Trophoblast cell (in vitro differentiated cells and primary cell): Measurements from ENCODE around the gene TROAP.

Experiments
- DNase-seq, 2 donors: peaks; one replicate each; pipeline ENCODE4 v3.0.0-alpha.2; 2016
- H2AFZ ChIP-seq: 2 replicates; pipeline ENCODE4 v1.6.1; 2013; ENCODE audit warnings: low read length, moderate library complexity, mild to moderate bottlenecking; ENCODE audit not compliant: insufficient read depth, poor library complexity
- H2AK5ac ChIP-seq: 2 replicates; pipeline ENCODE4 v1.6.1; 2013; ENCODE audit warnings: mild to moderate bottlenecking, low read length
- H2BK120ac ChIP-seq: 2 replicates; pipeline ENCODE4 v1.6.1; 2013; ENCODE audit warnings: low read length, mild to moderate bottlenecking, moderate library complexity; ENCODE audit not compliant: insufficient read depth, poor library complexity
- H2BK12ac ChIP-seq: 2 replicates; pipeline ENCODE4 v1.6.1; 2013; ENCODE audit warnings: mild to moderate bottlenecking, low read length, moderate library complexity
- H2BK5ac ChIP-seq: 2 replicates; pipeline ENCODE4 v1.6.1; 2013; ENCODE audit warnings: low read length, low read depth, moderate library complexity, mild to moderate bottlenecking; ENCODE audit not compliant: poor library complexity
- H3K14ac ChIP-seq: 2 replicates; pipeline ENCODE4 v1.6.1; 2013; ENCODE audit warnings: mild to moderate bottlenecking, low read length
- H3K18ac ChIP-seq: 2 replicates; pipeline ENCODE4 v1.6.1; 2013; ENCODE audit warnings: mild to moderate bottlenecking, low read length
- H3K23ac ChIP-seq: 2 replicates; pipeline ENCODE4 v1.6.1; 2013; ENCODE audit warnings: low read length
- H3K27ac ChIP-seq: 2 replicates; pipeline ENCODE4 v1.5.1; 2013; ENCODE audit warnings: low read depth, mild to moderate bottlenecking, inconsistent platforms, low read length, moderate library complexity
- H3K27me3 ChIP-seq: 2 replicates; pipeline ENCODE4 v1.6.1; 2013; ENCODE audit warnings: inconsistent platforms, mild to moderate bottlenecking, low read length, moderate library complexity; ENCODE audit not compliant: insufficient read depth
- H3K36me3 ChIP-seq, 2 experiments: 1 replicate in 1 of 2; 2 replicates in 1 of 2; pipeline ENCODE4 v1.6.1; 2013; ENCODE audit warnings: low read length in 2 of 2, mild to moderate bottlenecking in 2 of 2, moderate library complexity in 1 of 2; ENCODE audit not compliant: insufficient read depth in 2 of 2, control insufficient read depth in 1 of 2
- H3K4ac ChIP-seq: 2 replicates; pipeline ENCODE4 v1.6.1; 2013; ENCODE audit warnings: low read depth, mild to moderate bottlenecking, low read length, moderate library complexity
- H3K4me1 ChIP-seq, 2 experiments: 1 replicate in 1 of 2; 2 replicates in 1 of 2; pipeline ENCODE4 v1.6.1; 2013; ENCODE audit warnings: low read length in 2 of 2, mild to moderate bottlenecking in 2 of 2, moderate library complexity in 1 of 2; ENCODE audit not compliant: insufficient read depth in 2 of 2, control insufficient read depth in 1 of 2
- H3K4me2 ChIP-seq: 2 replicates; pipeline ENCODE4 v1.6.1; 2013; ENCODE audit warnings: inconsistent platforms, mild to moderate bottlenecking, low read length, moderate library complexity
- H3K4me3 ChIP-seq: 2 replicates; pipeline ENCODE4 v1.5.1; 2013; ENCODE audit warnings: mild to moderate bottlenecking, low read depth, low read length, inconsistent platforms
- H3K79me1 ChIP-seq: one replicate; pipeline ENCODE4 v1.6.1; 2013; ENCODE audit warnings: low read length
- H3K79me2 ChIP-seq: 2 replicates; pipeline ENCODE4 v1.6.1; 2013; ENCODE audit warnings: low read length, mild to moderate bottlenecking; ENCODE audit not compliant: control insufficient read depth, insufficient read depth, poor library complexity
- H3K9ac ChIP-seq: 2 replicates; pipeline ENCODE4 v1.6.1; 2013; ENCODE audit warnings: mild to moderate bottlenecking, low read length
- H3K9me3 ChIP-seq: 2 replicates; pipeline ENCODE4 v1.6.1; 2013; ENCODE audit warnings: low read depth, mild to moderate bottlenecking, control low read depth, inconsistent platforms, low read length; ENCODE audit not compliant: insufficient read depth
- H4K12ac ChIP-seq: 2 replicates; pipeline ENCODE4 v1.6.1; 2013; ENCODE audit warnings: low read depth, mild to moderate bottlenecking, low read length, moderate library complexity
- H4K8ac ChIP-seq: 2 replicates; pipeline ENCODE4 v1.6.1; 2013; ENCODE audit warnings: low read depth, mild to moderate bottlenecking, low read length, moderate library complexity
- H4K91ac ChIP-seq: one replicate; pipeline ENCODE4 v1.6.1; 2013; ENCODE audit warnings: low read depth, mild to moderate bottlenecking, low read length, moderate library complexity
- WGBS: extraction: QIAGEN DNeasy Blood & Tissue Kit; methylation state at CpG from one replicate; pipeline ENCODE4 v1.1.7; 2013; ENCODE audit warnings: missing lambda C conversion rate; ENCODE audit not compliant: insufficient read length, insufficient coverage; ENCODE audit errors: extremely low coverage; 5-methylcytosine and 5-hydroxymethylcytosine counted together

TROAP gene

GRCh38 chr12:49296034-49296835 is 26.8 kb upstream of the TROAP start:
- Histone ChIP-seq H4K91ac (no peak overlapping the region), H3K9me3 (peaks cover 19% of the 10 kb centered on the region), H3K9ac (no peak overlapping the region), H3K27ac (no peak overlapping the region), H3K23ac (no peak overlapping the region), H4K8ac (no peak overlapping the region), H2BK120ac (no peak overlapping the region), H3K14ac (no peak overlapping the region), H2AFZ (no peak overlapping the region), H3K4me3 (no peak overlapping the region), H3K79me2 (no peaks in the 10 kb centered on the region), H2BK5ac (no peak overlapping the region), H3K4me1 (peaks cover 2% of the 10 kb centered on the region in 2 experiments), H3K79me1 (no peaks in the 10 kb centered on the region), H3K4me2 (no peak overlapping the region), H3K18ac (no peak overlapping the region), H2BK12ac (no peak overlapping the region), H3K4ac (no peak overlapping the region), H2AK5ac (no peak overlapping the region), H3K36me3 (no peaks in the 10 kb centered on the region), H4K12ac (no peak overlapping the region), H3K27me3 (peaks cover 61% of the 10 kb centered on the region)
- no CpG with 5 or more reads among the region's 54 CpGs for WGBS
- peak in 1 of 2 donors; percentile 48 for DNase-seq

GRCh38 chr12:49296836-49297694 is 26.0 kb upstream of the TROAP start:
- H2AFZ ChIP-seq: no peak overlapping the region
- no peak overlapping the region for H3K23ac ChIP-seq
- H4K8ac ChIP-seq: no peak overlapping the region
- peaks cover 19% of the 10 kb centered on the region for H3K9me3 ChIP-seq
- no peak overlapping the region for H3K27ac ChIP-seq
- no peaks in the 10 kb centered on the region for H3K36me3 ChIP-seq
- H3K79me2 ChIP-seq: no peaks in the 10 kb centered on the region
- H3K4me3 ChIP-seq: no peak overlapping the region
- no peak overlapping the region for H3K4me2 ChIP-seq
- WGBS: no CpG with 5 or more reads among the region's 77 CpGs
- peaks cover 2% of the 10 kb centered on the region in 2 experiments for H3K4me1 ChIP-seq
- no peak overlapping the region for H3K9ac ChIP-seq
- H2BK120ac ChIP-seq: no peak overlapping the region
- H3K14ac ChIP-seq: no peak overlapping the region
- DNase-seq: peak in 1 of 2 donors; percentile 47
- H3K18ac ChIP-seq: no peak overlapping the region
- no peak overlapping the region for H4K91ac ChIP-seq
- H2BK5ac ChIP-seq: no peak overlapping the region
- no peak overlapping the region for H4K12ac ChIP-seq
- H3K79me1 ChIP-seq: no peaks in the 10 kb centered on the region
- H2BK12ac ChIP-seq: no peak overlapping the region
- H2AK5ac ChIP-seq: no peak overlapping the region
- peaks cover 61% of the 10 kb centered on the region for H3K27me3 ChIP-seq
- no peak overlapping the region for H3K4ac ChIP-seq

- peaks cover 2% of the 10 kb centered on the region in 2 experiments for H3K4me1 ChIP-seq
- H3K14ac ChIP-seq: no peak overlapping the region
- H3K18ac ChIP-seq: no peak overlapping the region
- peaks cover 19% of the 10 kb centered on the region for H3K9me3 ChIP-seq
- H4K8ac ChIP-seq: no peak overlapping the region
- H3K4me3 ChIP-seq: no peak overlapping the region
- H3K23ac ChIP-seq: no peak overlapping the region
- H2BK12ac ChIP-seq: no peak overlapping the region
- H2AK5ac ChIP-seq: no peak overlapping the region
- no peaks in the 10 kb centered on the region for H3K36me3 ChIP-seq
- H3K79me2 ChIP-seq: no peaks in the 10 kb centered on the region
- no peak overlapping the region for H4K91ac ChIP-seq
- no peak overlapping the region for H2BK5ac ChIP-seq
- no peak overlapping the region for H2AFZ ChIP-seq
- no peak overlapping the region for H3K27ac ChIP-seq
- peaks cover 59% of the 10 kb centered on the region for H3K27me3 ChIP-seq
- H3K4me2 ChIP-seq: no peak overlapping the region
- H2BK120ac ChIP-seq: no peak overlapping the region
- no peaks in the 10 kb centered on the region for H3K79me1 ChIP-seq
- no peak for DNase-seq
- H3K4ac ChIP-seq: no peak overlapping the region
- H4K12ac ChIP-seq: no peak overlapping the region
- WGBS: no CpG with 5 or more reads among the region's 8 CpGs
- H3K9ac ChIP-seq: no peak overlapping the region
These were observed 25.4 kb upstream of the TROAP start for GRCh38 chr12:49297695-49298060.

- Histone ChIP-seq H3K27me3 (peaks cover 55% of the 10 kb centered on the region), H4K12ac (no peak overlapping the region), H3K4me2 (no peak overlapping the region), H3K14ac (no peak overlapping the region), H3K79me1 (no peaks in the 10 kb centered on the region), H3K9ac (peak overlapping the region; percentile 22), H3K23ac (no peak overlapping the region), H3K9me3 (peaks cover 19% of the 10 kb centered on the region), H2AFZ (no peak overlapping the region), H2BK12ac (no peak overlapping the region), H3K36me3 (no peaks in the 10 kb centered on the region), H3K4me3 (no peak overlapping the region), H2AK5ac (no peak overlapping the region), H2BK5ac (no peak overlapping the region), H3K4me1 (peaks cover 2% of the 10 kb centered on the region in 2 experiments), H4K8ac (no peak overlapping the region), H3K18ac (no peak overlapping the region), H3K4ac (no peak overlapping the region), H3K79me2 (no peaks in the 10 kb centered on the region), H3K27ac (no peak overlapping the region), H2BK120ac (no peak overlapping the region), H4K91ac (no peak overlapping the region)
- no peak for DNase-seq
- WGBS: no CpG with 5 or more reads among the region's 6 CpGs
These were observed 24.9 kb upstream of the TROAP start for GRCh38 chr12:49298160-49298559.
